K562 (cell line): Measurements from ENCODE around the gene PSMA4. TPM values are rescaled to one million over a fixed set of nuclear protein-coding genes. Genes with fewer than 3 reads are reported as not detected.

ENCODE experiments used
- ATAC-seq: fragments of 200-7000 bp; cut with Tn5 transposase; 3 replicates; pipeline ENCODE4 v1.9.1; 2020; ENCODE audit warnings: moderate library complexity
- BruUV-seq: library from RNA; stranded (reverse); fragments of 400-500 nt; replicated peaks from 2 replicates; lab custom pipeline; 2021; lab: Mats Ljungman, UMichigan
- CTCF ChIA-PET: fragments of 300-600 bp; formaldehyde crosslinking; extraction: SDS; loops from one replicate; lab custom pipeline; 2021; ENCODE audit warnings: low intra/inter-chr PET ratio; lab: Yijun Ruan, JAX
- POLR2A ChIA-PET: fragments of 300-600, 350-650 bp; sonication (Branson Sonifier 250); formaldehyde crosslinking; extraction: SDS; loops from one replicate; lab custom pipeline; 2021; ENCODE audit warnings: antibody characterized with exemption, inconsistent platforms; lab: Yijun Ruan, JAX
- DNase-seq, 4 experiments: peaks; one replicate each; pipeline versions ENCODE4 v3.0.0 to v3.0.0-alpha.2; 2011 to 2018; ENCODE audit warnings: low spot score in 3 of 4, mixed read lengths in 3 of 4; ENCODE audit errors: extremely low read depth in 1 of 4
- FAIRE-seq: peaks from 2 replicates; lab custom pipeline; 2011; peaks lifted over from hg19 to GRCh38; lab: Jason Lieb, UNC
- H2AFZ ChIP-seq: 2 replicates; pipeline ENCODE4 v1.6.0; 2011; ENCODE audit warnings: low read depth, low read length, control low read depth, inconsistent platforms
- H3K27ac ChIP-seq: fragments of 200-600 bp; 3 replicates; pipeline ENCODE4 v1.8.0; 2011; ENCODE audit warnings: low read depth, mild to moderate bottlenecking, control low read depth, inconsistent platforms, low read length, moderate library complexity, mixed read lengths; ENCODE audit errors: extremely low read depth
- H3K27me3 ChIP-seq, 2 experiments: fragments of 300-600 bp in 1 of 2; 2 replicates in 1 of 2; 3 replicates in 1 of 2; pipeline versions ENCODE4 v1.6.0 to v1.8.0; 2011; ENCODE audit warnings: inconsistent platforms in 2 of 2, low read length in 2 of 2, mild to moderate bottlenecking in 1 of 2, mixed read lengths in 1 of 2, moderate library complexity in 1 of 2; ENCODE audit not compliant: control insufficient read depth in 2 of 2, insufficient read depth in 2 of 2
- H3K36me3 ChIP-seq: fragments of 300-600 bp; 3 replicates; pipeline ENCODE4 v1.8.0; 2011; ENCODE audit warnings: mild to moderate bottlenecking, low read length, inconsistent platforms; ENCODE audit not compliant: control insufficient read depth, insufficient read depth
- H3K4me1 ChIP-seq, 2 experiments: fragments of 200-600 bp in 1 of 2; replicated peaks in 1 of 2; 2 replicates in 1 of 2; 3 replicates in 1 of 2; pipeline versions ENCODE4 v1.5.1 to v1.8.0; 2011; ENCODE audit warnings: inconsistent platforms in 2 of 2, low read length in 2 of 2, mild to moderate bottlenecking in 1 of 2, mixed read lengths in 1 of 2, moderate library complexity in 1 of 2; ENCODE audit not compliant: control insufficient read depth in 2 of 2, insufficient read depth in 2 of 2
- H3K4me2 ChIP-seq: 2 replicates; pipeline ENCODE4 v1.6.1; 2011; ENCODE audit warnings: low read length, control low read depth, inconsistent platforms, mixed read lengths; ENCODE audit not compliant: insufficient read depth
- H3K4me3 ChIP-seq: fragments of 200-600 bp; sonication (generic), shearing (Covaris generic); 2 replicates; pipeline ENCODE4 v1.5.1; 2016; ENCODE audit warnings: control low read depth, inconsistent platforms
- H3K79me2 ChIP-seq: fragments of 200-600 bp; 3 replicates; pipeline ENCODE4 v1.8.0; 2011; ENCODE audit warnings: low read length, inconsistent platforms; ENCODE audit not compliant: control insufficient read depth, insufficient read depth
- H3K9ac ChIP-seq, 2 experiments: 2 replicates each; pipeline versions ENCODE4 v1.6.0 to v1.6.1; 2011; ENCODE audit warnings: low read depth in 2 of 2, low read length in 2 of 2, control low read depth in 1 of 2, inconsistent platforms in 1 of 2, mild to moderate bottlenecking in 1 of 2, mixed read lengths in 1 of 2; ENCODE audit not compliant: insufficient read depth in 1 of 2
- H3K9me1 ChIP-seq: one replicate; pipeline ENCODE4 v1.6.0; 2011; ENCODE audit warnings: inconsistent platforms, mild to moderate bottlenecking, low read length, moderate library complexity; ENCODE audit not compliant: control insufficient read depth, insufficient read depth
- H3K9me3 ChIP-seq: replicated peaks from 2 replicates; pipeline ENCODE4 v1.5.1; 2011; ENCODE audit warnings: low read depth, low read length, inconsistent platforms; ENCODE audit not compliant: control insufficient read depth, insufficient read depth
- H4K20me1 ChIP-seq: replicated peaks from 2 replicates; pipeline ENCODE4 v1.6.1; 2011; ENCODE audit warnings: low read length, inconsistent platforms, mixed read lengths; ENCODE audit not compliant: control insufficient read depth, insufficient read depth
- PTBP1 ChIP-seq: fragments of 200-400 bp; formaldehyde crosslinking; IDR thresholded peaks from 2 replicates; pipeline ENCODE4 v1.6.1; 2017; ENCODE audit warnings: low read depth, low read length
- RAD51 ChIP-seq: fragments of 450-650 bp; IDR thresholded peaks from 2 replicates; pipeline ENCODE4 v1.7.1; 2016; ENCODE audit warnings: low read depth, mild to moderate bottlenecking, borderline replicate concordance
- TFAM ChIP-seq: fragments of 250-450 bp; sonication (Bioruptor Pico); conservative IDR thresholded peaks from 2 replicates; pipeline ENCODE4 v1.5.0; 2021; ENCODE audit warnings: mild to moderate bottlenecking, moderate library complexity
- TFE3 ChIP-seq: fragments of 450-650 bp; formaldehyde crosslinking; IDR thresholded peaks from 2 replicates; pipeline ENCODE4 v1.4.0; 2020; ENCODE audit warnings: mild to moderate bottlenecking, mixed read lengths
- TOE1 ChIP-seq, 2 experiments: fragments of 450-650 bp in 1 of 2; sonication (generic) in 1 of 2; formaldehyde crosslinking in 1 of 2; IDR thresholded peaks; 2 replicates each; pipeline versions ENCODE4 v1.7.1 to v1.8.0; 2016 to 2022; ENCODE audit warnings: borderline replicate concordance in 2 of 2, mild to moderate bottlenecking in 2 of 2, antibody characterized with exemption in 1 of 2, inconsistent platforms in 1 of 2, low read depth in 1 of 2, missing genetic modification reagents in 1 of 2, moderate library complexity in 1 of 2
- ZFX ChIP-seq: sonication (generic); formaldehyde crosslinking; IDR thresholded peaks from 2 replicates; pipeline ENCODE4 v1.8.0; 2022; ENCODE audit warnings: mild to moderate bottlenecking, missing genetic modification reagents, moderate library complexity
- ZNF551 ChIP-seq: fragments of 250-450 bp; sonication (Bioruptor Pico); IDR thresholded peaks from 2 replicates; pipeline ENCODE4 v1.5.0; 2021; ENCODE audit warnings: mild to moderate bottlenecking, moderate library complexity
- ZNF77 ChIP-seq: fragments of 250-450 bp; sonication (Bioruptor Pico); IDR thresholded peaks from 2 replicates; pipeline ENCODE4 v1.5.0; 2020
- WGBS: fragments of 100-300 bp; shearing (Covaris generic); methylation state at CpG from one replicate; pipeline ENCODE4 v1.1.6; 2016; ENCODE audit warnings: low coverage, mixed read lengths; ENCODE audit not compliant: insufficient coverage; ENCODE audit errors: missing lambda C conversion rate; 5-methylcytosine and 5-hydroxymethylcytosine counted together
- in situ Hi-C: fragments of 300-500 bp; cut with MboI; formaldehyde crosslinking; loops from 4 replicates; pipeline ENCODE4 v1.15.0; 2018; ENCODE audit warnings: inconsistent platforms, mixed read lengths
- intact Hi-C: fragments of 100-400 bp; cut with micrococcal nuclease; formaldehyde crosslinking; loops from 2 replicates; pipeline ENCODE4 v1.14.2; 2022
- polyA plus RNA-seq, 8 experiments: library from polyadenylated mRNA; depleted of rRNA in 4 of 8; stranded (reverse) in 5 of 8; unstranded in 3 of 8; fragments of >200 nt; fragmentation: Nextera tagmentation in 2 of 8; fragmentation: Illumina TruSeq in 1 of 8; extraction: Ambion mirVana in 2 of 8; extraction: Trizol in 1 of 8; gene quantifications; 2 replicates each; pipeline versions ENCODE4 v1.2.1 to v1.2.3, GENCODE V29; 2011 to 2014; ENCODE audit warnings: inconsistent platforms in 1 of 8, missing spikeins in 1 of 8
- total RNA-seq, 7 experiments: library from RNA; depleted of rRNA in 6 of 7; stranded (reverse); fragments of >200 nt in 6 of 7; fragmentation: Illumina TruSeq in 2 of 7; extraction: Trizol in 2 of 7; gene quantifications; 2 replicates each; pipeline versions ENCODE4 v1.2.1 to v1.2.3, GENCODE V29; 2011 to 2021; ENCODE audit warnings: low replicate concordance in 1 of 7
- TF ChIP-seq, protein P1 (sequence below): fragments of 250-450 bp; sonication (Bioruptor Pico); IDR thresholded peaks from 2 replicates; pipeline ENCODE4 v1.9.0; 2021; ENCODE audit warnings: mild to moderate bottlenecking, inconsistent platforms

The PSMA4 gene
- total and polyA plus RNA-seq, 9 of the 15 experiments (the other 6 are each of a cell fraction or from before 2014, with no cell fraction given): 304 to 1,857 (median 666) TPM

DNA sequence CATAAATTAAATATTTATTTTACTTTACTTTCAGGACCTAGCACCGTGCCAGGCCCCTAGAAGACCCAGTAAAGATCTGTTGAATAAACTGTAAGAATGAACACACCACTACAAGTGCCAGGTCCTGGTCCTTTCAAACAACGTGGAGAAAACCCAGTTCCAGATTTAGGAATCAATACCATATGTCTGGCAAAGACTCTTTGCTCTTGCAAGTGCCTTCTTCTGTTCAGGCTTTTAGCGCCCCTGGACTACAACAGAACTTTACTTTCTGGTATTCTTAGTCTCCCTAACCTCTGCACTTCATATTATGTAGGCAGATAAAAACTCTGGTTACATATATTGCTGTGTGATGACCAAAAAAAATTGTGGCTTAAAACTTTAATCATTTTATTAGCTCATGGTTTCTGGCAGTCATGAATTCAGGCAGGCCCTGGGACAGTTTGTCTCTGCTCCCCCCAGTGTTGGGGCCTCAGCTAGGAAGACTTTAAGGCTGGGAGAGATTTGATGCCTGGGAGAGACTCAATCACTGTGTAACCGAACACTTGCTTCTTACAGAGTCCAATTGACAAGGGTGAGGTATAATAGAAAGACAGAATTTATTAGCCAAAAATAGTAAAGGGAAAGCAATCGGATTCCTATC lies 2.9 kb upstream of the PSMA4 start (continued):
- TF ChIP-seq, protein P1, sequence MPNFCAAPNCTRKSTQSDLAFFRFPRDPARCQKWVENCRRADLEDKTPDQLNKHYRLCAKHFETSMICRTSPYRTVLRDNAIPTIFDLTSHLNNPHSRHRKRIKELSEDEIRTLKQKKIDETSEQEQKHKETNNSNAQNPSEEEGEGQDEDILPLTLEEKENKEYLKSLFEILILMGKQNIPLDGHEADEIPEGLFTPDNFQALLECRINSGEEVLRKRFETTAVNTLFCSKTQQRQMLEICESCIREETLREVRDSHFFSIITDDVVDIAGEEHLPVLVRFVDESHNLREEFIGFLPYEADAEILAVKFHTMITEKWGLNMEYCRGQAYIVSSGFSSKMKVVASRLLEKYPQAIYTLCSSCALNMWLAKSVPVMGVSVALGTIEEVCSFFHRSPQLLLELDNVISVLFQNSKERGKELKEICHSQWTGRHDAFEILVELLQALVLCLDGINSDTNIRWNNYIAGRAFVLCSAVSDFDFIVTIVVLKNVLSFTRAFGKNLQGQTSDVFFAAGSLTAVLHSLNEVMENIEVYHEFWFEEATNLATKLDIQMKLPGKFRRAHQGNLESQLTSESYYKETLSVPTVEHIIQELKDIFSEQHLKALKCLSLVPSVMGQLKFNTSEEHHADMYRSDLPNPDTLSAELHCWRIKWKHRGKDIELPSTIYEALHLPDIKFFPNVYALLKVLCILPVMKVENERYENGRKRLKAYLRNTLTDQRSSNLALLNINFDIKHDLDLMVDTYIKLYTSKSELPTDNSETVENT (CRISPR knock-in tag): no peak

GRCh38 chr15:78538358-78538757 lies 1.9 kb upstream of the PSMA4 start:
- Histone ChIP-seq H3K4me1 (peaks cover 3% of the 10 kb centered on the region in 2 experiments; a peak in 2 of 5 replicates), H3K9ac (no peak overlapping the region; a peak in 1 of 4 replicates), H3K9me3 (no peaks in the 10 kb centered on the region), H3K27me3 (no peaks in the 10 kb centered on the region), H3K36me3 (peaks cover 20% of the 10 kb centered on the region; the same call in 2 of the 3 replicates), H3K79me2 (peaks cover 32% of the 10 kb centered on the region), H3K4me2 (no peak overlapping the region), H3K9me1 (no peaks in the 10 kb centered on the region), H3K27ac (no peak overlapping the region), H4K20me1 (no peaks in the 10 kb centered on the region), H2AFZ (peak overlapping the region; percentile 58), H3K4me3 (no peak overlapping the region)
- intact Hi-C loops (no loop called here), in situ Hi-C loops (no loop called here)
- CTCF ChIA-PET: no interaction called here
- POLR2A ChIA-PET: interaction anchor here (0.6 to 2.8 kb wide), 4 partner anchors 9 to 87 kb away, joined by 3 to 6 read pairs (median 4); no protein-coding TSS in a partner anchor
- FAIRE-seq (peak; percentile 19), ATAC-seq (no peak), DNase-seq (no peak)
- BruUV-seq: no TSS peak
- TF ChIP-seq RAD51 (peak; percentile 34; the same call in 1 of the 2 replicates), ZNF551 (no peak), ZFX (CRISPR knock-in tag) (peak; percentile 43; the same call in 1 of the 2 replicates), TFE3 (peak; percentile 82), TOE1 (IDR thresholded peaks at IDR 0.05; ENCODE audit: borderline replicate concordance) (0 out of 2 replicates have a peak, but pooled peaks have one; percentile 60), TOE1 (CRISPR knock-in tag; IDR thresholded peaks at IDR 0.05; ENCODE audit: borderline replicate concordance, low read depth) (no peak), PTBP1 (no peak), TFAM (CRISPR knock-in tag) (no peak), ZNF77 (CRISPR knock-in tag) (no peak)
- 27% methylated on average over 1 of the region's 1 CpG for WGBS
